CD4-positive, alpha-beta T cell treated with Interleukin-12 subunit alpha and Interleukin-12 subunit beta, for 1 hour (primary cell): Measurements from ENCODE around the gene CRPPA.
A peak's percentile ranks its signal among the peaks of the same experiment; 100 is the strongest.
"Not testable (repeated sequence)": the region's sequence is repeated elsewhere in the genome, so short reads cannot be mapped to it uniquely, and the experiment has no call there.

Experiments used
- DNase-seq: peaks from one replicate; pipeline ENCODE4 v3.0.0-alpha.2; 2020

Gene CRPPA

DNA sequence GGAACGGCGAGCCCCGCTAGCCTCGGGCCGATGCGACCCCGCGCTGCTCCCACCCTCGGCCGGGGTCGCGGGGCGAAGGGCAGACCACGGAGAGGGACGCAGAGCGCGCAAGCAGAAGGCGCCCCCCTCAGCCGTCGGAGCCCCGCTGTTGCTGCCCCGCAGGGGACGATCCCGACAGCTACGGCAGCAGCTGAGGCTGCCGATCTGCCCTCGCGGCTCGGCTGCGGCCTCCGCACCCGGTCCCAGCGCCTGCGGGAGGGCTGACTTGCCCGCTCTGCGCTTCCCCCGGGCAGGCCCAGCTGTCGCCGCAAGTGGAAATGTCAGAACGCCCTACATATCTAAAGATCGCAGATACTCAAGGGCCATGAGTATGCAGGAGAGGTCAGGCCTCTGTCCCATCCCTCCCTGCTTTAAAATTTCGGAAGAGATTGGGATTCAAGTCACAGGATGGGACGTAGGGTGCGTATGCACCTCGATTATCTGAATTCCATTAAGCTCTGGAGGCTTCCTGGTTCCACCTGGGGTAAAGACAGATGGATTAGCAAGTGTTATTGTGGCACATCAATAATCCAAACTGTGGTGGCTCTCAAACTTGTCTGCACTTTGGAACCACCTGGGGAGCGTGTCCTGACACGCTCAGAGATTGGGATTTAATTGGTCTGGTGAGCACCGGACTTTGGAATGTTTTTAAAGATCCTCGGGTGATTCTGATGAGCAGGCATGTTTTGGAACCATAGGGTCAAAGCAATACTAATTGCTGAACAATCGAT, at the start of gene CRPPA:
Gene CRPPA (minus strand): TSS at position 206 of the 770 bp plus-strand sequence. CDS start 216 bp downstream, outside the sequence.
- peak; percentile 37 for DNase-seq

DNA sequence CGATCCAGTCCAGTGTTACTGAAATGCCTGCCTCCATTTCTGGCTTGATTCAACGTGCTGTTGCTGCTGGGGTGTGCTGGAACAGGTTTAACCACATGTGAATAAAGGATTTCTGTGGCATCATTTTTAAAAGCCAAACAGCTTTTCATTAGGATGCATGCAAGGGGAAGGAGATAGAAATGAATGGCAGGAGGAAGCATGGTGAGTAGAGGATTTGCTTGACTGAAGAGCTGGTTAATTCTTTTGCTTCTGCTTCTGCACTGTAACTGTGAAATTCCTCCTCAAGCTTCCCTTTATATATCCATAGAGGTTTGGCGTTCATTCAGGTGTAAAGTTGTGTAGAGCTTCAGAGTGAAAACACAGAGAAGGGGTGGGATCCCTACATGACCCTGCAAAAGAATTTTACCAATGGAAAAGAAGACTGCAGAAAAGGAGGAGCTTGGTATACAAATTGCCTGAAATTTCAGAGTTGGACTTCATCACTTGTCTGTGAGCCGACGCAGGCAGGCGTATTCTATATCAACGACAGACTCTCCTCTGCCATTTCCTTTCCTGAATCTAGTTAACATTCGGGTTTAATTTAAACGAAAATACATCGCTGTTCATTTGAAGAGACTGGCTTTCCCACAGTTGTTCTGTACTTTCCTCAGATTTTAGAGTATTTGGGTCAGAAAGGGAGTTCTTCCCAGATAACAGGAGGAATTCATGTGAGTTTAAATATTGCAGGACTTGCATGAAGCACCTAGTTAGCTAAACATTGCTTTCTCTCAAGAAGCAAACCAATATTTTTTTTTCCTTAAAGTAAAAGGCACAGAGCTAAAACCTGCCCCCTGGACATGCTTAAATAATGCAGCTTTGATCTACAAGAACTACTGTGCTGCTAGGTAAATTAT, 44.4 kb upstream of the CRPPA start, which contains the start of gene SOSTDC1:
Gene SOSTDC1 (minus strand): TSS at position 270 of the 893 bp plus-strand sequence. CDS start 70 bp downstream, at position 200.
- no peak for DNase-seq

DNA sequence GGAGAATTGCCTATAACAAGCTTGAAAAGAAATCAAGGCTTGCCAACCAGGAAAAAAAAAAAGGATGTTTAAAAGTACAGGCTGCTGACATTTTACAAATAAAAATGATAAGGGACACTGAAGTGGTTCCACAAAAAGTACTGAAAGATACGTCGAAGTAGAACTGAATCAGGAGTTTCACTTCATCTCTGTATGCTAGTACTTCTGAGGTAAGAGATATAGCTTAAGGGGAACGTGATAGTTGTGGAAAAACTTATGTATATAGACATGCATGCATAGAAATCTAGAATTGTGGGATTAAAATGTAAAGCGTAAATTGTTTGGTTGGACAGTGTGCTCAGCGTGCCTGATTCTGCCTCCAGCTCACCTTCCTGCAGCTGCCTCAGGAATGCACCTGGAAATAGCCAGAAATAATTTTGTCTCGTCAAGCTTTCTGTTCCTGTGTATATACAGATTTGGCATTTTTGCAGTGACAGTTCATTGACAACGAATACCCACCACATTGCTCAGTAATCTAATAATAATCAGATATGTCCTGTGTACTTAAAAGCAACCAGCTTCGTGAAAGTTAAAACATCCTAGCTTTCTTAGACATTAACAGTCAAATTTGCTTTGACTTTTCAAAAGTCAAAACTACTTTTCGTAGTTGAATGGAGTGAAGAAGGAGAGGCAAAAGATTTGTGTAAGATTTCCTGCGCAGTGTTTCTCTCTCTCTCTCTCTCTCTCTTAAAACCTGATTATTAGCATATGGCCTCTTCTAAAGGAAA, 42.8 kb upstream of the CRPPA start:
- no peak for DNase-seq

DNA sequence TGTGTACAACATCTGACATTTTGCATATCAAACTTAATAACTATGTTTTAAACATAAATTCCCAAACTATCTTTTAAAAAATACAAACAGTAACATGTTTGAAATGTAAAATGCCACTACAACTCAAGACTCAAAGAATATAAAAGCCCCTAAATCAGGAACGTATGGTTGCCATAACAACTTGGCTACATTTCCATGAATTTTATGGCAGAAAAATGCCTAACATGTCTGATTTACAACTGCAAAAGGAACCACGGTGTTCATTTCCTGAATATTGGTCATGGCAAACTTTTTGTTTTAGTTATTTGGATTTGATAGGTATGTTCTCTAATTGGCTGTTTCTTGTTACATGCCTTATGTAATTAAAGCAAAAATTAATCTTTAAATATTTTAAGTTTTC, 42.2 kb upstream of the CRPPA start:
- DNase-seq, result no peak

DNA sequence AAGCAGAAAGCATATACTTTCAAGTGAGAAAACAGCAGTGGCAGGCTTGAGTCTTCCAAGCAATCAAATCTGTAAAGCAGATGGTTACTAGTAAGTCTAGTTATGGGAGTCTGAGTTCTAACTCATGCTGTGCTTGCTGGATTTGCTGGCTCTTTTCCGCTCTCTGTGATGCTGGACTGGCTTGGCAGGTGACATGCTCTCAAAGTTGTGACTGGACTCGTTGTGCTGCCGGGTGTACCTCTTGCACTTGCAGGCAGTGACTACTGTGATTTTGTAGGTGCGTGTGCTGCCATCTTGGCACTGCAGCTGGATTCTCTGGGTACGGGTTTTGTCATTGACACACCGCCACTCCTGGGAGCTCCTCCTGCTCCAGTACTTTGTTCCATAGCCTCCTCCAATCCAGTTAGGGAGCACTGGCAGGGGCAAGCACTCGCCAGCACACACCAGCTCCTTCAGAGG, 41.1 kb upstream of the CRPPA start:
- DNase-seq, result no peak

DNA sequence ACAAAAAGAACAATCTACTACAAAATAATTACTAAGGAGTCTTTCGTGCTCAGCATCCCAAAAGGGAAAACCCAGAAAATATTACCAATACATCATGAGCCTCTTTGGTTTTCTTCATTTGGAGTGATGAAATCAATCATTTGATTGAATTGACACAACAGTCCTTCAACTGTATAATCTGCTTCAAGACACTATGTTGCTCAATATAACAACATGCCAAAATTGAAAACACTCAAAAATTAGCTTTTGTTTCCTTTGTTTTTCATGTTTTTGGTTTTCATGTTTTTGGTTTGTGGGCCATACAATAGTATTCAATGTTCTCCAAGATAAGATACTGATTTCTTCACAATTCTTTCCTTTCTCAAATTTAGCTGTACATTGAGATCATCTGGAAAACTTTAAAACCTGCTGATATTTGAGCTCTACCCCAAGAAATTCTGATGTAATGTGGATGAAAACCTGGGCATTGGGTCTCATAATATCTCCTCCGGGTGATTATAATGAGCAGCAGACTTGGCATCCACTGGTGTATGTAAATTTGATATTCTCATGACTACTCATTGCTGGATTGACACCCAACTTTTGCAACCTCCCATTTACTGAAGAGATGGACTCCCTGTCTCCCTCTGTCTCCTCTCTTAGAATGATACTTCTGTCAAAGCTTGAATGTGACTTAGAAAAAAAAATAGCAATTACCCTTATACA, 39.6 kb upstream of the CRPPA start:
- DNase-seq, result no peak

DNA sequence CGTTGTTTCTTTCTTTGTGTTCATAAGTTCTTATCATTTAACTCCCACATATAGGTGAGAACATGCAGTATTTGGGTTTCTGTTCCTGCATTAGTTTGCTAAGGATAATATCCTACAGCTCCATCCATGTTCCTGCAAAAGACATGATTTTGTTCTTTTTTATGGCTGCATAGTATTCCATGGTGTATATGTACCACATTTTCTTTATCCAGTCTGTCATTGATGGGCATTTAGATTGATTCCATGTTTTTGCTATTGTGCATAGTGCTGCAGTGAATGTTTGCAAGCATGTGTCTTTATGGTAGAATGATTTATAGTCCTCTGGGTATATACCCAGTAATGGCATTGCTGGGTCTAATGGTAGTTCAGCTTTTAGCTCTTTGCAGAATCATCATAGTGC, 35.0 kb upstream of the CRPPA start:
- DNase-seq, result not testable (repeated sequence)

DNA sequence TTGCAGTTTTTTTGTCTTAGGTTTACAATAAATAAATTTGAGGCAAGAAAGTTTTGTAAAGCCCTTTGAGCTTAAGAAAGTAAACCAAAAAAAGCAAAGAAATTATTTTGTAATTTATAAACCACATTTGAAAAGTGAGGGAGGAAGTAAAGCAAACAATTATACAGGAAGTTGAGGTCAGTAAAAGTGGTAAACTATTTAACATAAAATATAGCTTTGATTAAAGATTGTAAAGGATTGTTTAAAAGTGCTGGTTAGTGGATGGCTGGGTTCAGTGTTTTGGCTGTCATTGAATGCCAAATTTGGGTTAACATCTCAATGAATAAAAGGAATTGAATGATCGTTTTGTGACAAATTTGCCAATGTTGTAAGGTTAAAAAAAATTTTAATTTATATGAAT, 34.3 kb upstream of the CRPPA start:
- no peak for DNase-seq

DNA sequence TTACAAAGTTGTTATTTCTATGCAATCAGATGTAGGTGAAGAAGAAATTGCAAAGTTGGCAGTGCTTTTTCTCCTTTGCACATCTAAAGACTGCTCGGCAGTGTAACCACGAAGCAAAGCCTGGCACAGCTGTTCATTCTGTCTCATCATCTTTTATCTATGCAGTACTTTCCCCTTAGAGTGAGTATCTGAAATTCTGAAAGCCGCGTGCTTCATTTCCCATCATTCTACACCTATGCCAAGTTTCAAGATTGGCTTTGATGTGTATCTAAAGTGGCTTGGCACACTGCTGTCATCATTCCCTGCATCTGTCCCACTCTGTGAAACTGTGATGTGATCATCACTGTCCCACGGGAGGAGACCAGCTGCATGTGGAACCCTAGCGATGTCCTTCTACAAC, 29.0 kb upstream of the CRPPA start:
- DNase-seq, result no peak

DNA sequence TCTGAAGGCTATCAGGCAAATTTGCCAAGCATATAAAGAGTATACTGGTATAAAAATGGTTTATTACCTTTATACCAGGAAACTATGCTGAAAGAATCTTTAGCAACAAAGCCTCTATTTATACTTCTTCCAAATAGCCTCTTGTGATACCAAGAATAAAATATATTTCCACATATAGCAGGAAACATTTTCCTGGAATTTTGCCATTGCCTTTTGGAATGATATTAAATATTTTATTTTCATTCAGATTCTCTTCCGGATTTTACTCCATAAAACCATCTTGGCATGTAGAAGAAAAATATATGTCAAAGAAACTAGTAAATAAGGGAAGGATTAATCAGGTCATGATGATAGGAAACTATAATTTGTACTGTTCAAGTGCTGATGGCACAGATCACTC, 26.5 kb upstream of the CRPPA start:
- DNase-seq, result no peak

DNA sequence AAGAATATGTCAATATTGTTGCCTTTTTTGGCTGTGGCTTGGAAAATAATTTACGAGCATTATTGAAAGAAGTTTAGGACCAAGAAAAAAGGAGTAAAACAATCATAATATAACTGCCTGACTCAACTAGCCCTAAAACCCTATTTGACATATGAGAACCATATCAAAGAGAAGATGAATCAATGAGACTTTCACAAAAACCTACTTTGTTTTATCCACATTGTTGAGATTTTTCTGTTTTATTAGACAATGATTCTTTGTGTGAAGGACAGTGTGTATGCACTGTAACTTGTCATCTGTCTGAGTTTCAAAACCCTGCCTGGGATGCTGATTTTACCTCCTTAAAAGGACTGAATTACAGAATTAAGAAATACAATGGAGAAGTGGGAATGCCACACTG, 25.2 kb upstream of the CRPPA start:
- DNase-seq, result no peak

DNA sequence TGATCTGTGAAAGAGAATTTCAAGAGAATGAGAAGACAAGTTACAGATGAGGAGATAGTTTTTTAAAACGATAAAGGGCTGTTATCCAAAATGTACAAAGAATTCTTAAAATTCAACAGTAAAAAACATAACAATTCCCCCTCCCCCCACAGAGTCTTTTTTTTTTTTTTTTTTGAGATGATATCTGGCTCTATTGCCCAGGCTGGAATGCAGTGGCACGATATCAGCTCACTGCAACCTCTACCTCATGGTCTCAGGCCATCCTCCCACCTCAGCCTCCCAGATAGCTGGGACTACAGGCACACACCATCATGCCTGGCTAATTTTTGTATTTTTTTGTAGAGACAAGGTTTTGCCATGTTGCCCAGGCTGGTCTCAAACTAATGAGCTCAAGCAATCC, 22.5 kb upstream of the CRPPA start:
- DNase-seq, result not testable (repeated sequence)

DNA sequence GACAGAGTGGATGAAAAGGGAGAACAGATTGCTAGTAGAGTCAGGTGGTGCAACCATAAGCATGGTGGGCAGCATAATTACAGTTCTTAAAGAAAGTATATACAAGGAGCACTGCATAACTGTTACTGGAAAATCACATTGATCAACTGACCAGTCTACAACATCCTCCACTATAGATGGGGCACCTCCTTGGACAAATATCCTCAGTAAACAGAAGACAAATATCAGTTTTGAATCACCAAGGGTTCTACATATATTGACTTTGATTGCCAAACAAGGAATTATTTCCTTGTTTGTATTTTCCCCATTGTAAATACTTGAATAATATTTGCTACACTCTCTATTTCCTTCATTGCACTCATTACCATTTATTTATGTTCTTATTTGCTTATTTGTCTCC, 17.6 kb upstream of the CRPPA start:
- DNase-seq, result no peak

DNA sequence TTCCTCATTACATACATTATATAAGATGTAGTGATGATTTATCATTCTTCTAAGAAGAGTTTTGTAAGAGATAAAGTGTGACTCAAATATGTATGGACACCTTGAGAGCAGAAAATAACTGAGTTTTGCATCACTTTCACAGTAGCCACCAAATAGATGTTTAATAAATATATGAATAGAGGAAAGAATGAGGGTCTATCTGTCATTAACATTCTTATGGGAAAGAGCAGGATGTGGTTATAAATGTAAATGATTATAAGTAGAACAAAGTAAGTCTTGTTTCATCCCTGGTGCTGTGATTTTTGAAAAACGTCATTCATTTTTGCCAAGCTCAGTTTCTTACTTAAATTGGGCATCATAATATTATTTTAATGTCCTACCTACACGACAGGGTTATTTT, 15.0 kb upstream of the CRPPA start:
- DNase-seq, result no peak

DNA sequence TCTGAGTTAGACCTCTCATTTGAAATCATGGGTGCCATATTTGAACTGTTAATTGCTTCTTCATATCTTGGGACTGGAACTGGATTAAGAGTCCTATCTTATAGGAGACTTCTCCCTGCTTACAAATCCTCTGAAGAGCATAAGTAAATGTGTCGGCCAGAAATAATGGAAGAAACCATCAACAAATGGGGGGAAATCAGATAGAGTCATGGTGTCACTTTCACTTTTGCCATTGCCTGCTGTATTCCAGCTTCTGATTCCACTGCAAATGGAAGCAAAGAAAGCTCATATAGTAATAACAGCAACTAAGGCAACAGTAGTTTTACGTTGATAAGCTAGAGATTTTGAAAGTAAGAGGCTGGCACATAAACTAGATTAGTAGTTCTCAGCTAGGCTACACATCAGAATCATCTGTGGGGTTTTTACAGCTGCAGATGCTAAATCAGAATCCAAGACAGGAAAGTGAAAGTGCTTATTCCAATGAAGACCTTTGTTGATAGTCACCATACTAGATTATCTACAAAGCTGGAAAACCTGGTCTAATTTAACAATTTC, 12.3 kb upstream of the CRPPA start:
- DNase-seq, result no peak

DNA sequence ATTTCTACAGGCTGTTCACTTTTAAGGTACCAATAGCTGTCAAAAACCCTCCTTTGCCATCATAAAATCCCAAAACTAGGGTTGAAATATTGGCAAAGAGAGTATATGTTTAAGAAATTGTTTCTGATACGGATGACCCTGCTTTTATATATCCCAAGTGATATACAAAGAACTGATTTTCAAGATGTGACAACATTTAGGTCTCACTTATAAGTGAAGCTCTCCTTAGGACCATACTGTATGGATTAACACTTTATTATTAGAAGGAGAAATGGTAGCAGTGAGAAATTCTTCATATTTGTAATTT, 11.0 kb upstream of the CRPPA start:
- no peak for DNase-seq

DNA sequence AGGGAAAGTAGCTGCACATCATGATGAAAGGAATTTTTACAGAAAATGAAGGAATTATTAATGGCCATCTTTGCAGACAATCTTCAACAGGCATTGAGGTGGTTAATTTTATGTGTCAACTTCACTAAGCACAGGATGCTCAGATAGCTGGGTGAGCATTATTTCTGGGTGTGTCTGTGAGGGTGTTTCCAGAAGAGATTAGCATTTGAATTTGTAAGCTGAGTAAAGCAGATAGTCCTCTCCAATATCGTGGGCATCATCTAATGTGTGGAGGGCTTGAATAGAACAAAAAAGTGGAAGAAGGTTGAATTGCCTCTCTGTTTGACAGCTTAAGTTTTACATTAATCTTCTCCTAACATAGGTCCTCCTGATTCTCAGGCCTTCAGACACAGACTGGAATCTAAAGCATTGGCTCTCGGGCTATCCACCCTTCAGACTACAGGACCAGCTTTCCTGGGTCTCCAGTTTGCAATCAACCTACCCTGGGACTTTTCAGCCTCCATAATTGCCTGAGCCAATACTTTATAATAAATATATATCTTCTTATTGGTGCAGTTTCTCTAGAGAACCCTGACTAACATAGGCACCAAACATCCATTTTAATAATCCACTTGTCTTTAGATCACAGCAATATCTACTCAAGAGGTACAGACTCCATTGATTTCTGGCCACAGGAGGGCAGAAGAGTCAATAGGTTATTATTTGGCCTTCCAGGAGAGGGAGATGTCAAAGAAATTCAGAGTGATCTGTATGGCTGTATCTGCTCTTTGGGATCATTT, 10.5 kb upstream of the CRPPA start:
- DNase-seq, result peak; percentile 48

DNA sequence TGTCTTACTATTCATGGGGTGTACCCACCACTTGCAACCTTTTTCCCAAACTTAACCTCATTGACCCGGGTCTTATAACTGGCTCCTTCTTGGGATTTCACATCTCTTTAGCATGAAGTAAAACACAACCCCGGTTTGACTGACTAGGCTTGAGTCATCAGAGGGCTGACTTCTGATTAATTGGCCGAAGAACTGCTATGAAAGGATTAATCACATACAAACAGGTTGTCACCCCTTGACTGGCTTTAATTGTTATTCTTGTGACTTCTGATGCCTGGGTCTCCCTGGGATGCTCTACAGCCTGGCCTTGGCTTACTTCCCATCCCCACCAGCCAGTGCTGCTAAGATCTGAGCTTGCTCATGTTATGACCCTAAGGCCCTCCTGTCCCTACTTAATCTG, 8.8 kb upstream of the CRPPA start:
- no peak for DNase-seq

DNA sequence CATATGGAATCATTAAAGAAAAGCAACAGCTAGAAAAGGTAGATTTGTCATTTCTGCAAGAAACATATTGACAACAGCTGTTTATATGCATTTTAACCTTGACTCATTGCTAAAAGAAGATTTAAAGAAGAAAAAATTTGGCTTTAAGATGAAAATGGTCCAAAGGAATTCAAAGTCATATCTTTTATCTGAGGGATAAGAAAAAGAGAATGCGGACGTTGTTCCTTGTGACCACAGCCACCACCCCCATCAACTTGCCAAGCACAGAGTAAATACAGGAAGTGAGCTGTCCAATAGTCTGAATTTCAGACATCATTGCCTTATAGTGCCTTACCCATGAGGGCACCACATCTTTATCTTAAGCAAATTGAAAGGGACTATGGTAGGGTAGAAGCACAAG, 7.3 kb upstream of the CRPPA start:
- DNase-seq, result no peak

DNA sequence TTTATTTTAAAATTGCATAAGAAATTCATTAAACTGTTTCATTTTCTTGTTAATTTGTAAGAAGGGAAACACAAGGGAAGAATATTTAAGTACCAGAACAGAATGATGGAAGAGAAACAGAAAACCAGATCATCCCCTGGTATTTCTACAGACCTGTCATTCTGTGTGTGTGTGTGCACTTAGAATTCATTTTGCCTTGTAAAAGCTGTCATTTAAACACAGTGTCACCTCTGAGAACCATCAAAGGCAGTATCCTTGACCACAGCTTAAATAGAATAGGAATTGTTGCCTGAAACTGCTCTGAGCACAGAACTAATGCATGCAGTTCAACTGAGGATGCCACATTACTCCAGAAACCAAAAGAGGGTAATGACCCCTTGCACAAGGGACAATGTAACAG, 6.8 kb upstream of the CRPPA start:
- no peak for DNase-seq

DNA sequence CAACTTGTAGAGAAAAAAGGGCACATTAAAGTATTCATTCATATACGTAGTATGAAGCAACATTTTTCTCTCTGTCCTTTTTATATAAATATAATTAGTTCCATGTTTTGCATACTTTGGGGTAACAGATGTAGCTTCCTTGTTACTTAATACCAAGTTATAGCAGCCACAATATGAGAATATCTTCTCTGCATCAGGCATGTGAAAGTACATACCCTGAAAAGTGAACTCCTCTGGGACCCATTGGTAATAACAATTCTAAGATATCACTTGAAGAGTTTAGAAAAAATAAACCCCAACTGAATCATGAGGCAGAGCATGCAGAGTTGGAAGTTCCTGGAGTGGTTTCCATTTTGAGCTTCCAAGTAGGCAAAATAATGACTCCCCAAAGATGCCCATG, 2.4 kb upstream of the CRPPA start:
- no peak for DNase-seq

DNA sequence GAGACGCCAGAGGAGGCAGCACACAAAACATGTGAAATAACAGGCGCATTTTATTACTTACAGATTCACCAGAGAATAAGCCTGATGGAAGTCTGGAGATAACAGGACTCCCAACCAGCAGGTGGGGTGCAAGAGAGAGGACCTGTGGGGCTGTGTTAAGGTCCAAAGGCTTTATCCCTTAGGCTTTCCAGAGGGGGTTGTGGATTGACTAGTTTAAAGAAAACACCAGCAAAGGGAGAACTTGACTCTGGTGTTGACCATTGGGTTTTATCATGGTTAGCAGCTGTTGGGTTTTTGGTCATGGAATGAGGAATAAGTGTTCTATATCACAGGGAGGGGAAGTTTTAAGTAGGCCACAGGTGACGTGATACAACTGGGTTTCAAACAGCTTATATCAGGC, 1.6 kb upstream of the CRPPA start:
- DNase-seq, result no peak
